HL-60 (cell line): Measurements from ENCODE around the gene HOXD8.

Experiments
- DNase-seq, 2 experiments: peaks; one replicate each; pipeline ENCODE4 v3.0.0-alpha.2; 2010 to 2020; ENCODE audit warnings: low read depth in 1 of 2, low spot score in 1 of 2
- H3K27ac ChIP-seq: fragments of 250-450 bp; sonication (Bioruptor Pico); replicated peaks from 2 replicates; pipeline ENCODE4 v1.5.1; 2020; ENCODE audit warnings: mild to moderate bottlenecking, moderate library complexity
- H3K27me3 ChIP-seq: fragments of 250-450 bp; sonication (Bioruptor Pico); 2 replicates; pipeline ENCODE4 v1.5.1; 2021; ENCODE audit warnings: mild to moderate bottlenecking, moderate library complexity; ENCODE audit not compliant: insufficient read depth, poor library complexity, severe bottlenecking
- H3K4me3 ChIP-seq: replicated peaks from 2 replicates; pipeline ENCODE4 v1.5.1; 2011; ENCODE audit warnings: mild to moderate bottlenecking, control low read depth, low read length; ENCODE audit not compliant: insufficient read depth
- GABPA ChIP-seq: IDR thresholded peaks from 2 replicates; pipeline ENCODE4 v1.6.1; 2012; ENCODE audit warnings: low read depth
- POLR2AphosphoS5 ChIP-seq: IDR thresholded peaks from 2 replicates; pipeline ENCODE4 v1.6.1; 2012; ENCODE audit warnings: low read depth
- SPI1 ChIP-seq: IDR thresholded peaks from 2 replicates; pipeline ENCODE4 v1.6.1; 2012; ENCODE audit warnings: low read depth, mild to moderate bottlenecking, borderline replicate concordance
- TF ChIP-seq, protein P1 (sequence below): IDR thresholded peaks from 2 replicates; pipeline ENCODE4 v1.6.1; 2012; ENCODE audit warnings: low read depth; ENCODE audit not compliant: insufficient replicate concordance
- TF ChIP-seq, protein P2 (sequence below): IDR thresholded peaks from one replicate; pipeline ENCODE4 v1.5.1; 2011; ENCODE audit warnings: low read length, control low read depth, inconsistent platforms; ENCODE audit not compliant: insufficient read depth

The HOXD8 gene

DNA sequence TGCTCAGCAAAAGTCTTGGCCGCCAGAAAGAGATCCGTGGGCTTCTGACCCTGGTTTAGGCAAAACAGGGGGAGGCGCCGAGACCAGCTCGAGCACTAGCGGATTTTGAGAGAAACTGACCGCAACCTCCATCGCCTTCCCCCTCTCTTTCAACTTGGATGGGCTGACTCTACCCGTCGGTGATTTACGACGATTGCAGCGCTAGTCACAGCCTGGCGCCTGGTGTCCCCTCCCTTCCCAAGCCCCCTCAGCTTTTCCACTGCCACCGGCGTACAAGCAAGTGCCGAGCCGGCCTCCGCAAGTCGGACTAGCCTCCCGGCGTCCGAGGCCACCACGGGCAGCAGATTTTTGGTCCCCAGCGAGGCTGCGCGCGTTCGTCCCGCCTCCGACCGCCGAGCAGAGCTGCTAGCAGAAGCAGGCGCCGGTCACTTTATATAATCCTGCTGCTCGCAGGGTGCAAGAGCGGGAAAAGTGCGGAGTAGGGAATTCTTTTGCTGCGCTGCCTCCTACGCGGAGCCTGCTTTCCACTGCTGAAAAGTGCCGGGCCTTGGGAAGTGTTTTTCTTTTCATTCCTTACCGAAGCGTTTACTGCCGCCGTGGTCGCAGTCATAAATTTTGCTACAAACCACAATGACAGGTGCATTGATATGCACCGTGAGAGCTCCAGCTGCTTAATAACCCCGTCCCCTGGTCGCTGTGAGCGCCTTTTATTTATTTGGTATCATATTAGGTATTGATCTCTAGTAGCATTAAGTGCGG, 35.3 kb downstream of the HOXD8 start:
- no peak overlapping the region for H3K4me3 ChIP-seq
- peaks cover 75% of the 10 kb centered on the region for H3K27me3 ChIP-seq
- H3K27ac ChIP-seq, result no peak overlapping the region
- TF ChIP-seq, protein P1, sequence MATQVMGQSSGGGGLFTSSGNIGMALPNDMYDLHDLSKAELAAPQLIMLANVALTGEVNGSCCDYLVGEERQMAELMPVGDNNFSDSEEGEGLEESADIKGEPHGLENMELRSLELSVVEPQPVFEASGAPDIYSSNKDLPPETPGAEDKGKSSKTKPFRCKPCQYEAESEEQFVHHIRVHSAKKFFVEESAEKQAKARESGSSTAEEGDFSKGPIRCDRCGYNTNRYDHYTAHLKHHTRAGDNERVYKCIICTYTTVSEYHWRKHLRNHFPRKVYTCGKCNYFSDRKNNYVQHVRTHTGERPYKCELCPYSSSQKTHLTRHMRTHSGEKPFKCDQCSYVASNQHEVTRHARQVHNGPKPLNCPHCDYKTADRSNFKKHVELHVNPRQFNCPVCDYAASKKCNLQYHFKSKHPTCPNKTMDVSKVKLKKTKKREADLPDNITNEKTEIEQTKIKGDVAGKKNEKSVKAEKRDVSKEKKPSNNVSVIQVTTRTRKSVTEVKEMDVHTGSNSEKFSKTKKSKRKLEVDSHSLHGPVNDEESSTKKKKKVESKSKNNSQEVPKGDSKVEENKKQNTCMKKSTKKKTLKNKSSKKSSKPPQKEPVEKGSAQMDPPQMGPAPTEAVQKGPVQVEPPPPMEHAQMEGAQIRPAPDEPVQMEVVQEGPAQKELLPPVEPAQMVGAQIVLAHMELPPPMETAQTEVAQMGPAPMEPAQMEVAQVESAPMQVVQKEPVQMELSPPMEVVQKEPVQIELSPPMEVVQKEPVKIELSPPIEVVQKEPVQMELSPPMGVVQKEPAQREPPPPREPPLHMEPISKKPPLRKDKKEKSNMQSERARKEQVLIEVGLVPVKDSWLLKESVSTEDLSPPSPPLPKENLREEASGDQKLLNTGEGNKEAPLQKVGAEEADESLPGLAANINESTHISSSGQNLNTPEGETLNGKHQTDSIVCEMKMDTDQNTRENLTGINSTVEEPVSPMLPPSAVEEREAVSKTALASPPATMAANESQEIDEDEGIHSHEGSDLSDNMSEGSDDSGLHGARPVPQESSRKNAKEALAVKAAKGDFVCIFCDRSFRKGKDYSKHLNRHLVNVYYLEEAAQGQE, result no peak
- DNase-seq, result no peak

DNA sequence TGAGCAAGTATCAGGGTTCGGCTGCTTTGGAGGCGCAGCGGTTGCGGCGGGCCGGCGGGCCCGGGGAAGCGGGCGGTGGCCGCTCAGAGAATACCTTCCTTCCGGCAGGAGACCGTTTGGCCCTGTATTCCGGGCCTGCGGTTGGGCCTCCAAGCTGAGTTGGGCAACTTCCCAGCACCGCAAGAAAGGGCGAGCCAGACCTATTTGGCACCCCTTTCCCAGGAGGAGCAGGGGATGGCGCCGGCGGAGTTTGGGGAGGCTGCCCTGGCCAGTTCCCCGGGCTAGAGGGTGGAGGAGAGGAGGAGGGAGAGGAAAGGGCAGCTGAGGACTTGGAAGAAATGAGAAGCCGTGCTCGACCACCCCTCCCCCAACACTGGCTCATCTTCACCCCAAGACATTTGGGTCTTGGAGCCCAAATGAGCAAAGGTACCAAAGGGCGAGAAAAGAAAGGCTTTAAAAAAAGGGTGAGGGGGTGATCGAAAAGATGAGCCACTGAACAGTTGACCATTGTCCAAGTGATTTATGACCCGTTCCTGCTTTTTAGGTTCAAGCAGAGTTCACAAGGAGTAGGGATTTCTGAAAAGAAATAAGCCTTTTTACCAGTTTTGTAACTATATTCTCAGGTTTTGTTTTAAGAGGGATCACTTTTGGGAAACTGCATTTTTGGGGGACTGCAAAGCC, 36.0 kb downstream of the HOXD8 start:
- no peak for DNase-seq
- Histone ChIP-seq H3K27me3 (peaks cover 71% of the 10 kb centered on the region), H3K4me3 (no peak overlapping the region), H3K27ac (no peak overlapping the region)
- TF ChIP-seq GABPA (no peak), POLR2AphosphoS5 (no peak), SPI1 (no peak)
- TF ChIP-seq, protein P2, sequence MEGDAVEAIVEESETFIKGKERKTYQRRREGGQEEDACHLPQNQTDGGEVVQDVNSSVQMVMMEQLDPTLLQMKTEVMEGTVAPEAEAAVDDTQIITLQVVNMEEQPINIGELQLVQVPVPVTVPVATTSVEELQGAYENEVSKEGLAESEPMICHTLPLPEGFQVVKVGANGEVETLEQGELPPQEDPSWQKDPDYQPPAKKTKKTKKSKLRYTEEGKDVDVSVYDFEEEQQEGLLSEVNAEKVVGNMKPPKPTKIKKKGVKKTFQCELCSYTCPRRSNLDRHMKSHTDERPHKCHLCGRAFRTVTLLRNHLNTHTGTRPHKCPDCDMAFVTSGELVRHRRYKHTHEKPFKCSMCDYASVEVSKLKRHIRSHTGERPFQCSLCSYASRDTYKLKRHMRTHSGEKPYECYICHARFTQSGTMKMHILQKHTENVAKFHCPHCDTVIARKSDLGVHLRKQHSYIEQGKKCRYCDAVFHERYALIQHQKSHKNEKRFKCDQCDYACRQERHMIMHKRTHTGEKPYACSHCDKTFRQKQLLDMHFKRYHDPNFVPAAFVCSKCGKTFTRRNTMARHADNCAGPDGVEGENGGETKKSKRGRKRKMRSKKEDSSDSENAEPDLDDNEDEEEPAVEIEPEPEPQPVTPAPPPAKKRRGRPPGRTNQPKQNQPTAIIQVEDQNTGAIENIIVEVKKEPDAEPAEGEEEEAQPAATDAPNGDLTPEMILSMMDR, result no peak
- TF ChIP-seq, protein P1, result no peak

DNA sequence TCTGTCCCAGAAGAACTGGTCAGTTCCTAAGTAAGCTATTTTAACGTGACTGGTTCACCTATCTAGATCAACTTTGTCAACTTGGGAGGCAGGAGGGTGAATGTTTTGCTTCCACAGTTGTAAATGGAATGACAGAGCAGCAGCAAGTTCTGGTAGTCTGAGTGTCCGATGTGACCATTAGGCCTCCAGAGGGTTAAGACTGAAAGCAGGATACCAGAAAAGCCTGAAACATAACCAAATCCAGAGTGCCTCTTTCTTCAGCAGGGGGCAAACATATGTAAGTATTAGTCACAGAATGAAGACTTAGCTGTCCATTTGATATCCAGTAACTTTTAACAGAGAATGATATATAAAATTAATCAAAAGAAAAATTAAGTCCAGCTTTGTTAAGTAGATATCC, 36.8 kb downstream of the HOXD8 start:
- Histone ChIP-seq H3K27me3 (peaks cover 71% of the 10 kb centered on the region), H3K27ac (no peak overlapping the region), H3K4me3 (no peak overlapping the region)
- TF ChIP-seq SPI1 (no peak), POLR2AphosphoS5 (no peak), GABPA (no peak)
- TF ChIP-seq, protein P2, result no peak
- TF ChIP-seq, protein P1, result no peak
- DNase-seq, result no peak
